Femur (tissue), 1 donor: Measurements from ENCODE around the gene RASL10A.

ENCODE experiments used
- DNase-seq: peaks from one replicate; pipeline ENCODE4 v3.0.0-alpha.2; 2017

The RASL10A gene

GRCh38 chr22:29267858-29268510, 47.5 kb downstream of the RASL10A start, which contains the start of the genes EWSR1 and RHBDD3:
TSS of gene EWSR1 (plus strand) at chr22:29268268. CDS start at chr22:29268337, 69 bp downstream.
TSS of gene RHBDD3 (minus strand) at chr22:29267981. CDS start at chr22:29265626, 2,355 bp downstream.
- DNase-seq, result peak; percentile 97

- DNase-seq, result no peak
Measured at GRCh38 chr22:29267462-29267857, 48.0 kb downstream of the RASL10A start.

DNA sequence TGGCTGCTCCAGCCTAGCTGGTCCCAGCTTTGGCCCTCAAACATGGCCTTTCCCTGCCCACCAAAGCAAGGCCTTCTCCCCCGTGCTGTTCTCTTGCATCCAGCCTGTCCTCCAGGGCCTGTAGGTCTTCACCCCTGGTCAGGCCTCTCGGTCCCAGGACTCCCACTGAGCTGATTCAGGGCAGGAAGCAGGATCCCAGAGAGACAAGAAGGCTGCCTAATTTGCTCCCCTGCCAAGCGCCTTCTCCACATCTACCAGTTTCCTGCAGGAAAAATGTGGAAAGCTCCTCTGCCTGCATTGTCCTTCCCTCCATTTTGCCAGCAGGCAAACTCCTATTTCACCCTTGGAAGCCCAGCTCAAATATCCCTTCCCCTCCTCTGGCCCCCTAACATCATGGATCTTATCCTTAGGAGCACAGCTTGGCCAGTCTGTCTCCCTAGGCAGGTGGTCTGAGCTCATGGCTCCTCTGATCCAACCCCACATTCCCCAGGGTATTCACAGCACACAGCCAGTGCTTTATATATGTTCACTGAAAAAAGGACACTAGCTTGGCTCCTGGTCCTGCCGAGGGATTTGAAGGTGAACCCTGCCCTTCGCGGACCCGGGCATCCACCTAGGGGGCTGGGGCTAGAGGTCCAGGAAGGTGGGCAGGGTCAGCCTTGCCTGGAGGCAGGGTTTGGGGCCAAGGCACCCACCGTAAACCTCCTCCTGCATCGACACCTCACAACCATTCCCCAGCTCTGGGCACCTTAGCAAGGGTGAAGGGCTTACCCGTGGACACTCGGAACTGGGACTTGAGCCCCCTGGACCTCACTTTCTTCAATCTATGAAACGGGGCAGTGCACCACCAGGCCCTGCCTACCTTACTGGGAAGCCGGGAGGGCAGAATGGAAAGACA, 48.7 kb downstream of the RASL10A start:
- no peak for DNase-seq

DNA sequence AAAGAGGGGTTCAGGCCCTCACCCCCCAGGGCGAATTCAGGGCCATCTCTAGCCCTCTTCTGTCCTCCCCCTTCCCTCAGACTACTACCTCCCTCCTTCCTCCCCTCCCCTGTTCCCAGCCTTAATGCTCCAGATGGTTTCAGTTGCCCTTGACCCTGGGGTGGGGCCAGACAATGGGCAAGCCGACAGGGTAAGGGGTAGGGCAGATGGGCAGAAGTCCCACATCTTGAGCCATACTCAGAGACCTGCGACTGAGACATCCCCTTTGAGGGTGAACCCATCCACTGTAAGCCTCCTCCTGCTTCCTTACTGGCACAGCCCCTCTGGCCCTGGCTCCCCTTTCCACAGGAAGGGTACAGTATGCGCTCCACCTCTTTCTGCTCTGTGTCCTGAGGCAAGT, 49.6 kb downstream of the RASL10A start:
- DNase-seq, result no peak

DNA sequence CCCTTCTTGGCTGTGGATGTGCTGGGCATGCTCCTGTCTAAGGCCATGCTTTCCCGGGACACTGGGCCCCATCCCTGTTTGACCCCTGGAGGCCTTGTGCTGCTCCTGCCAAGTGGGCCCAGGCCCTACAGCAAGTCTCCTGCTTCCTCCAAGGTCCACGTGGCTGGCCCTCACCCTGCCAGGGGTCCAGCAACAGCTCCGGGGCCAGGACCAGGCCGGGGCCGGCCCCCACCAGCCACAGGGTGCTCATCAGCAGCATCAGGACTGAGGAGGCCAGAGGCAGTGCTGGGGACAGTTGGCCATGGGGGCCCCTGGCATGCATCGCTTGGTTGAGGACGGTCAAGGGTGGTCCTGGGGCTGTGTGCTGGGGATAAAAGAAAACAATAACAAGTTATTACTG, 50.2 kb downstream of the RASL10A start:
- DNase-seq, result no peak

DNA sequence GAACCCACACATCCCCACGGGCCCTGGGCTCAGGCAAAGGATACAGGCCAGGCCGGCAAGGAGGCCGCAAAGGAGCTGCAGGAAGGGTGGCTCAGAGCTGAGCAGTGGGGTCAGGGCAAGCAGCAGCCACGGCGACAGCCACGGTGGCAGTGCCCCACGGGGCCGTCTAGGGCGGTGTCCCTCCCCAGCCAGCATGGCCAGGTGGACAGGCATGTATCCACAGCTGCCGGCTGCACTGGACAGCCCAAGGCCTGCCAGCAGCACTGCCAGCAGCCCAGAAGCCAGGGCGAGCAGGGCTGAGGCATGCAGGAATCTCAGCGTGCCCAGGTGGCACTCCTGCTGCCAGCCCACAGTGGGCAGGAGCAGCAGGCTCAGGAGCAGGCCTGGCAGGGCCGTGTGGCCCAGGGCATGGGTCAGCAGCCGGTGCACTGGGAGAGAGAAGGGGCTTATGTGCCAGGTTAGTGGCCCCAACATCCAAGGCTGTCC, 51.7 kb downstream of the RASL10A start:
- no peak for DNase-seq
